SK-N-SH (cell line): ENCODE measurements around the gene LY6G5C. TPM values are rescaled to one million over a fixed set of nuclear protein-coding genes. Genes with fewer than 3 reads are reported as not detected.

Source experiments
- CTCF ChIA-PET: fragments of 300-600, 350-600 bp; formaldehyde crosslinking; extraction: SDS; loops from one replicate; lab custom pipeline; 2021; lab: Yijun Ruan, JAX
- POLR2A ChIA-PET: fragments of 350-600 bp; sonication (Branson Sonifier 250); formaldehyde crosslinking; extraction: SDS; loops from one replicate; lab custom pipeline; 2020; ENCODE audit warnings: antibody characterized with exemption, inconsistent platforms; lab: Yijun Ruan, JAX
- DNase-seq: peaks from one replicate; pipeline ENCODE4 v3.0.0; 2012
- H2AFZ ChIP-seq: fragments of 200-600 bp; sonication (generic); 2 replicates; pipeline ENCODE4 v1.8.1; 2016; ENCODE audit warnings: antibody characterized with exemption, mild to moderate bottlenecking, low read depth
- H3F3A ChIP-seq: fragments of 200-600 bp; sonication (generic); replicated peaks from 2 replicates; pipeline ENCODE3; 2016; ENCODE audit warnings: antibody characterized with exemption, mild to moderate bottlenecking; ENCODE audit not compliant: insufficient read depth
- H3K27ac ChIP-seq, 2 experiments: fragments of 200-500 bp in 1 of 2; fragments of 200-600 bp in 1 of 2; sonication (Bioruptor generic) in 1 of 2; sonication (generic), shearing (Covaris generic) in 1 of 2; 2 replicates each; pipeline versions ENCODE4 v1.5.1 to v1.6.1; 2014 to 2016; ENCODE audit warnings: low read depth in 2 of 2, inconsistent platforms in 1 of 2, low read length in 1 of 2, mild to moderate bottlenecking in 1 of 2, mixed read lengths in 1 of 2
- H3K27me3 ChIP-seq: fragments of 200-600 bp; sonication (generic), shearing (Covaris generic); 2 replicates; pipeline ENCODE4 v1.6.1; 2016; ENCODE audit warnings: mixed run types; ENCODE audit not compliant: insufficient read depth
- H3K36me3 ChIP-seq, 2 experiments: fragments of 200-500 bp in 1 of 2; fragments of 200-600 bp in 1 of 2; sonication (Bioruptor generic) in 1 of 2; sonication (generic) in 1 of 2; replicated peaks in 1 of 2; 2 replicates each; pipeline versions ENCODE3 to v1.5.1; 2014 to 2016; ENCODE audit warnings: low read length in 1 of 2, mild to moderate bottlenecking in 1 of 2; ENCODE audit not compliant: insufficient read depth in 2 of 2, control insufficient read depth in 1 of 2
- H3K4me1 ChIP-seq, 2 experiments: fragments of 200-500 bp in 1 of 2; fragments of 200-600 bp in 1 of 2; sonication (Bioruptor generic) in 1 of 2; sonication (generic), shearing (Covaris generic) in 1 of 2; 2 replicates each; pipeline versions ENCODE4 v1.5.1 to v1.6.1; 2014 to 2016; ENCODE audit warnings: low read depth in 1 of 2, low read length in 1 of 2, mixed run types in 1 of 2; ENCODE audit not compliant: insufficient read depth in 2 of 2, control insufficient read depth in 1 of 2
- H3K4me2 ChIP-seq: fragments of 200-600 bp; sonication (generic), shearing (Covaris generic); 2 replicates; pipeline ENCODE4 v1.6.1; 2017; ENCODE audit warnings: mixed run types
- H3K4me3 ChIP-seq, 2 experiments: fragments of 200-500 bp in 1 of 2; fragments of 200-600 bp in 1 of 2; sonication (Bioruptor generic) in 1 of 2; sonication (generic), shearing (Covaris generic) in 1 of 2; 2 replicates each; pipeline versions ENCODE4 v1.5.1 to v1.8.1; 2014 to 2016; ENCODE audit warnings: low read depth in 2 of 2, inconsistent platforms in 1 of 2, low read length in 1 of 2, mild to moderate bottlenecking in 1 of 2, mixed read lengths in 1 of 2, moderate library complexity in 1 of 2
- H3K79me2 ChIP-seq: fragments of 200-600 bp; sonication (generic); 2 replicates; pipeline ENCODE4 v1.8.1; 2017; ENCODE audit warnings: mild to moderate bottlenecking; ENCODE audit not compliant: insufficient read depth
- H3K9ac ChIP-seq: fragments of 200-600 bp; sonication (generic); 2 replicates; pipeline ENCODE4 v1.6.1; 2017; ENCODE audit warnings: mixed run types
- H3K9me2 ChIP-seq: fragments of 200-600 bp; sonication (generic); 2 replicates; pipeline ENCODE4 v1.6.1; 2017; ENCODE audit warnings: mixed run types
- H3K9me3 ChIP-seq: fragments of 200-600 bp; sonication (generic); 2 replicates; pipeline ENCODE4 v1.6.1; 2017; ENCODE audit warnings: mixed run types, mild to moderate bottlenecking, moderate library complexity
- H4K20me1 ChIP-seq: fragments of 200-600 bp; sonication (generic); 2 replicates; pipeline ENCODE4 v1.6.1; 2017; ENCODE audit warnings: mild to moderate bottlenecking, mixed run types; ENCODE audit not compliant: insufficient read depth
- CTCF ChIP-seq: fragments of 200-600 bp; sonication (generic); IDR thresholded peaks from 2 replicates; pipeline ENCODE4 v1.6.1; 2017; ENCODE audit warnings: antibody characterized with exemption, mild to moderate bottlenecking, moderate library complexity
- EZH2phosphoT487 ChIP-seq: fragments of 200-600 bp; sonication (generic); IDR thresholded peaks from 2 replicates; pipeline ENCODE4 v1.6.1; 2017; ENCODE audit warnings: low read depth, mixed run types, mild to moderate bottlenecking, antibody characterized with exemption, moderate library complexity, borderline replicate concordance
- FOSL2 ChIP-seq: IDR thresholded peaks from 2 replicates; pipeline ENCODE4 v1.4.0; 2012; ENCODE audit warnings: low read depth, mild to moderate bottlenecking, moderate library complexity, borderline replicate concordance
- GABPA ChIP-seq: IDR thresholded peaks from 2 replicates; pipeline ENCODE4 v1.4.0; 2012; ENCODE audit warnings: low read depth, mild to moderate bottlenecking
- GATA2 ChIP-seq: sonication (generic); formaldehyde crosslinking; IDR thresholded peaks from 2 replicates; pipeline ENCODE4 v1.5.0; 2020; ENCODE audit warnings: mild to moderate bottlenecking, missing genetic modification reagents
- IRF3 ChIP-seq: fragments of 150-350 bp; IDR thresholded peaks from 2 replicates; pipeline ENCODE4 v1.6.1; 2016; ENCODE audit warnings: mild to moderate bottlenecking, low read depth, low read length
- MAX ChIP-seq: IDR thresholded peaks from 2 replicates; pipeline ENCODE4 v1.4.0; 2012; ENCODE audit warnings: low read depth
- MEF2A ChIP-seq: IDR thresholded peaks from 2 replicates; pipeline ENCODE4 v1.4.0; 2012; ENCODE audit warnings: low read depth, borderline replicate concordance
- MXI1 ChIP-seq: IDR thresholded peaks from 2 replicates; pipeline ENCODE4 v1.6.1; 2012; ENCODE audit warnings: mild to moderate bottlenecking, low read depth, low read length, improper control_type of control experiment
- NRF1 ChIP-seq: IDR thresholded peaks from 2 replicates; pipeline ENCODE4 v1.6.1; 2012; ENCODE audit warnings: low read depth, mild to moderate bottlenecking, low read length
- RAD21 ChIP-seq: IDR thresholded peaks from 2 replicates; pipeline ENCODE4 v1.6.1; 2012; ENCODE audit warnings: mild to moderate bottlenecking, low read length
- REST ChIP-seq: IDR thresholded peaks from 2 replicates; pipeline ENCODE4 v1.6.1; 2012; ENCODE audit warnings: mild to moderate bottlenecking, low read depth, low read length, moderate library complexity
- RFX5 ChIP-seq: IDR thresholded peaks from 2 replicates; pipeline ENCODE4 v1.6.1; 2012; ENCODE audit warnings: mild to moderate bottlenecking, improper control_type of control experiment, low read length
- SMC3 ChIP-seq: IDR thresholded peaks from 2 replicates; pipeline ENCODE4 v1.6.1; 2012; ENCODE audit warnings: low read depth, low read length, improper control_type of control experiment
- TCF12 ChIP-seq: IDR thresholded peaks from 2 replicates; pipeline ENCODE4 v1.4.0; 2012
- TEAD4 ChIP-seq: IDR thresholded peaks from 2 replicates; pipeline ENCODE4 v1.4.0; 2012; ENCODE audit warnings: mild to moderate bottlenecking, borderline replicate concordance; ENCODE audit not compliant: insufficient read depth
- USF1 ChIP-seq: IDR thresholded peaks from 2 replicates; pipeline ENCODE4 v1.4.0; 2012; ENCODE audit warnings: low read depth, borderline replicate concordance
- USF2 ChIP-seq: fragments of 150-350 bp; IDR thresholded peaks from 2 replicates; pipeline ENCODE4 v1.6.1; 2017; ENCODE audit warnings: antibody characterized with exemption, low read length, low read depth, borderline replicate concordance
- YY1 ChIP-seq: IDR thresholded peaks from 2 replicates; pipeline ENCODE4 v1.4.0; 2012; ENCODE audit warnings: low read depth, mild to moderate bottlenecking
- ZBTB33 ChIP-seq: IDR thresholded peaks from 2 replicates; pipeline ENCODE4 v1.4.0; 2012; ENCODE audit warnings: low read depth, borderline replicate concordance
- WGBS: methylation state at CpG from one replicate; pipeline ENCODE4 v1.1.6; 2017; ENCODE audit warnings: low lambda C conversion rate; 5-methylcytosine and 5-hydroxymethylcytosine counted together
- polyA plus RNA-seq, 3 experiments: library from polyadenylated mRNA; depleted of rRNA; stranded (reverse); fragments of >200 nt; gene quantifications; 2 replicates each; pipeline ENCODE4 v1.2.3, GENCODE V29; 2012

LY6G5C gene
- polyA plus RNA-seq, 1 of the 3 experiments (the other 2 are of a cell fraction): 1.1 TPM

GRCh38 chr6:31713991-31714684 lies 33.3 kb upstream of the LY6G5C start:
- no peak for DNase-seq
- no peak overlapping the region for H3K4me2 ChIP-seq
- no peaks in the 10 kb centered on the region for H3K9me3 ChIP-seq
- no peaks in the 10 kb centered on the region for H4K20me1 ChIP-seq
- no peak overlapping the region for H2AFZ ChIP-seq
- H3K4me1 ChIP-seq: no peaks in the 10 kb centered on the region
- peaks cover 3% of the 10 kb centered on the region for H3F3A ChIP-seq
- no peaks in the 10 kb centered on the region for H3K9me2 ChIP-seq
- WGBS: 64% methylated on average over 5 of the region's 5 CpGs
- TF ChIP-seq MAX: no peak
- no peak for TF ChIP-seq USF2
- no peak for TF ChIP-seq IRF3
- no peak for TF ChIP-seq GABPA
- TF ChIP-seq RAD21: no peak
- TF ChIP-seq MXI1: no peak
- no peak for TF ChIP-seq CTCF
- TF ChIP-seq GATA2 (CRISPR knock-in tag): no peak
- no peak for TF ChIP-seq MEF2A
- no peak for TF ChIP-seq FOSL2
- no peak for TF ChIP-seq SMC3
- TF ChIP-seq NRF1: no peak
- no peak for TF ChIP-seq EZH2phosphoT487
- TF ChIP-seq USF1: no peak
- no peak for TF ChIP-seq TCF12
- no peak for TF ChIP-seq RFX5
- TF ChIP-seq ZBTB33: no peak
- TF ChIP-seq YY1: no peak
- TF ChIP-seq REST: no peak
- no peak for TF ChIP-seq TEAD4
- CTCF ChIA-PET: interaction anchor here (1.1 to 1.5 kb wide), 4 partner anchors 10 to 77 kb away, joined by 3 to 4 read pairs (median 3); no protein-coding TSS in a partner anchor
- no peaks in the 10 kb centered on the region for H3K27me3 ChIP-seq
- H3K79me2 ChIP-seq: no peaks in the 10 kb centered on the region
- no peak overlapping the region for H3K4me3 ChIP-seq
- H3K27ac ChIP-seq: no peak overlapping the region
- no peak overlapping the region for H3K9ac ChIP-seq
- POLR2A ChIA-PET: no interaction called here
- no peaks in the 10 kb centered on the region for H3K36me3 ChIP-seq
